GM23248 (cell line): ENCODE data around the gene SNUPN.

Experiments
- EZH2 ChIP-seq: fragments of 200-600 bp; sonication (generic); IDR thresholded peaks from 2 replicates; pipeline ENCODE4 v1.6.1; 2018; ENCODE audit warnings: antibody characterized with exemption, mild to moderate bottlenecking; ENCODE audit not compliant: insufficient read depth, poor library complexity, severe bottlenecking
- EZH2phosphoT487 ChIP-seq: fragments of 200-600 bp; sonication (generic); IDR thresholded peaks from 2 replicates; pipeline ENCODE4 v1.6.1; 2018; ENCODE audit warnings: antibody characterized with exemption, moderate library complexity, mild to moderate bottlenecking, low read depth; ENCODE audit not compliant: insufficient read depth

DNA sequence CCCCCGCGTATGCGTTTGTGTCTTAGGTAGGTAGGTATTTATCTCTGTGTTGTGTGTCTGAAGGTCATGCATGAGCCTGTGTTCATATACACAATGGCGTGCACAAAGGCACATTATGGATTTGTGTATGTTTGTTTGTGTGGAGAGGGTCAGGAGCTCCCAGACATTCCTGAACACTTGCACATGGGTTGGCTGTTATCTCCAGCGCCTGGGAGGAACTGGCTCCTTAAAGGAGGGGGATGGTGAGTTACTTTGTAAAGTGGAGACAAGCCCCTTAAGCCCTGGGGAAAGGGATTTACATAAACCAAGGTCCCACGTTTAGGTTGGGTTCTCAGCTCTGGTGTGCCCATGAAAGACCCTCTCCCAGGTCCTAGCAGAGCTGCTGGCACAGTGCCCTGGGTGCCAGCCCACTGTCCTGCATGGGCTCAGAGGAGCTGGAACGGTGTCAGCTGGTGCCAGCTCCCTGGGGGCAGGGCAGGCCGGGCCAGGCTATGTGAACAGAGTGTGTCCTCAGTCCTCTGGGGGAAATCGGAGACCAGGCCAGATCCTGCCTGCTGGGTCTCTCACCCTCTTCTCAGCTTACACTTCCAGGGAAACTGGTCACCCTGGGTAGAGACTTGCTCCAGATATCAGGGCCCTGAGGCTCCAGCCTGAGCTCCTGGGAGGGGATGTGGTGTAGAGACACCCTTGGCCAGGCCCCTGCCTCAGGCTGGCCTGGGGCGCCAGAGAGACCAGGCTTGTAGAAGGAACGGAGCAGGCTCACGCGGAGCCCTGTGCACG lies 47.3 kb upstream of the SNUPN start:
- TF ChIP-seq EZH2phosphoT487 (no peak), EZH2 (no peak)
